ENCODE measurements around the gene SLAMF1. TPM values are rescaled to one million over a fixed set of nuclear protein-coding genes. Genes with fewer than 3 reads are reported as not detected.

SLAMF1 gene
- total and polyA plus RNA-seq, 2 experiments from 2014 or later: not detected

DNA sequence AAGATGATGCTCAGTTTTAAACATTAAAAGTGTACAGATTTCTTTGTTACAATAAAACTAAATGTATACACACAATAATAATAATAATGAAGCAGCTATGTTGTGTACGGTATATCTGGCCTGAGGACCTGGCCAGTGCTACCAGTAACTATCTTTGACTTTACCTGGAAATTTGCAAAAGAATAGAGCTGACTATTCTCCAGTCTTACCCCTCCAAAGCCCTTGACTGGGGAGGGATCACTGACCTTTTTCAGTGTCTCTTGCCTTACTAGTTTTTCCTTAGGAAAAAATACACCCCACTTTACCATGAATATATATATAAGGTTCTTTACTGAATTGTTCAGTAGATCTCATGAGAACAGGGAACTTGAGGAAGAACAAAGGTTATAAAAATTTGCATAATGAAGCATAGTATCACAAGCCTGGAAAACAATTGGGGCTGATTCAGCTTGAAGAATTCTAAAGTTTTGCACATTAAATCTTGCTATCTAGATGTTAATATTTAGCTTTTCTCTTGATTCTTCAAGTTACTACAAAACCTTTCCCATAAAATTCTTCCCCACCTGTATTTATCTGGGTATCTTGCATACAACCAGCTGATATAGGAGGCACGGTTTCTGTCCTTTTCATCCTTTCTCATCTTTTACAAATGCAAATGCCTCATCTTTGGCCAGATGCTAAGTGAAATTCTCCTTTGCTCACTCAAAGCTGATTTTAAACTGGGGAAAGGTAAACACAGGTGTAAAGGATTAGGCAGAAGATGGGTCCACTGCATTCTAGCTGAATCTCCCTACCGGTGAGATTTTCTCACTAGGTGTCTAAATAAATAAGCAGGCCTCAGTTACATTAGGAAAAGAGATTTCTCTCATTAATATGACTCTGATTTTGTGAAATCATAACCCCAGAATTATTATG is 25.0 kb upstream of the SLAMF1 start:
- Mint-ChIP-seq H3K27ac (0 out of 2 replicates have a peak overlapping the region, but pooled peaks have one; percentile 2), H3K4me1 (peaks cover 12% of the 10 kb centered on the region), H3K36me3 (ENCODE audit: low read depth) (peaks cover 12% of the 10 kb centered on the region; the same call in 2 of the 3 replicates), H3K4me3 (no peak overlapping the region), H3K9me3 (peaks cover 15% of the 10 kb centered on the region), H3K27me3 (ENCODE audit: insufficient read depth, low read depth, poor library complexity) (peaks cover 3% of the 10 kb centered on the region)
- TF ChIP-seq, protein P1, sequence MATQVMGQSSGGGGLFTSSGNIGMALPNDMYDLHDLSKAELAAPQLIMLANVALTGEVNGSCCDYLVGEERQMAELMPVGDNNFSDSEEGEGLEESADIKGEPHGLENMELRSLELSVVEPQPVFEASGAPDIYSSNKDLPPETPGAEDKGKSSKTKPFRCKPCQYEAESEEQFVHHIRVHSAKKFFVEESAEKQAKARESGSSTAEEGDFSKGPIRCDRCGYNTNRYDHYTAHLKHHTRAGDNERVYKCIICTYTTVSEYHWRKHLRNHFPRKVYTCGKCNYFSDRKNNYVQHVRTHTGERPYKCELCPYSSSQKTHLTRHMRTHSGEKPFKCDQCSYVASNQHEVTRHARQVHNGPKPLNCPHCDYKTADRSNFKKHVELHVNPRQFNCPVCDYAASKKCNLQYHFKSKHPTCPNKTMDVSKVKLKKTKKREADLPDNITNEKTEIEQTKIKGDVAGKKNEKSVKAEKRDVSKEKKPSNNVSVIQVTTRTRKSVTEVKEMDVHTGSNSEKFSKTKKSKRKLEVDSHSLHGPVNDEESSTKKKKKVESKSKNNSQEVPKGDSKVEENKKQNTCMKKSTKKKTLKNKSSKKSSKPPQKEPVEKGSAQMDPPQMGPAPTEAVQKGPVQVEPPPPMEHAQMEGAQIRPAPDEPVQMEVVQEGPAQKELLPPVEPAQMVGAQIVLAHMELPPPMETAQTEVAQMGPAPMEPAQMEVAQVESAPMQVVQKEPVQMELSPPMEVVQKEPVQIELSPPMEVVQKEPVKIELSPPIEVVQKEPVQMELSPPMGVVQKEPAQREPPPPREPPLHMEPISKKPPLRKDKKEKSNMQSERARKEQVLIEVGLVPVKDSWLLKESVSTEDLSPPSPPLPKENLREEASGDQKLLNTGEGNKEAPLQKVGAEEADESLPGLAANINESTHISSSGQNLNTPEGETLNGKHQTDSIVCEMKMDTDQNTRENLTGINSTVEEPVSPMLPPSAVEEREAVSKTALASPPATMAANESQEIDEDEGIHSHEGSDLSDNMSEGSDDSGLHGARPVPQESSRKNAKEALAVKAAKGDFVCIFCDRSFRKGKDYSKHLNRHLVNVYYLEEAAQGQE (IDR thresholded peaks at IDR 0.05; ENCODE audit: unreplicated experiment): no peak
- TF ChIP-seq NANOG (IDR thresholded peaks at IDR 0.05; ENCODE audit: borderline replicate concordance): peak; percentile 73
- TF ChIP-seq, protein P2, sequence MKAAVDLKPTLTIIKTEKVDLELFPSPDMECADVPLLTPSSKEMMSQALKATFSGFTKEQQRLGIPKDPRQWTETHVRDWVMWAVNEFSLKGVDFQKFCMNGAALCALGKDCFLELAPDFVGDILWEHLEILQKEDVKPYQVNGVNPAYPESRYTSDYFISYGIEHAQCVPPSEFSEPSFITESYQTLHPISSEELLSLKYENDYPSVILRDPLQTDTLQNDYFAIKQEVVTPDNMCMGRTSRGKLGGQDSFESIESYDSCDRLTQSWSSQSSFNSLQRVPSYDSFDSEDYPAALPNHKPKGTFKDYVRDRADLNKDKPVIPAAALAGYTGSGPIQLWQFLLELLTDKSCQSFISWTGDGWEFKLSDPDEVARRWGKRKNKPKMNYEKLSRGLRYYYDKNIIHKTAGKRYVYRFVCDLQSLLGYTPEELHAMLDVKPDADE (IDR thresholded peaks at IDR 0.05): no peak
- TF ChIP-seq CREB1 (CRISPR knock-in tag; IDR thresholded peaks at IDR 0.05; ENCODE audit: low read depth): no peak
- TF ChIP-seq ZNF114 (CRISPR knock-in tag; IDR thresholded peaks at IDR 0.05): no peak
- TF ChIP-seq ZNF331 (CRISPR knock-in tag; IDR thresholded peaks at IDR 0.05; ENCODE audit: low read depth): no peak
- no peak for TF ChIP-seq JUNB (IDR thresholded peaks at IDR 0.05; ENCODE audit: unreplicated experiment)
- TF ChIP-seq EZH2phosphoT487 (IDR thresholded peaks at IDR 0.05; ENCODE audit: unreplicated experiment): no peak
- no peak for TF ChIP-seq POLR2AphosphoS5 (IDR thresholded peaks at IDR 0.05; ENCODE audit: low read depth)
- DNase-seq (ENCODE audit: low spot score) (peak; percentile 62), ATAC-seq (peak; percentile 47)
- Histone ChIP-seq H3K4me2 (peak overlapping the region; percentile 40), H3K27me3 (ENCODE audit: insufficient read depth) (no peaks in the 10 kb centered on the region), H4K20me1 (replicated peaks; ENCODE audit: insufficient read depth) (no peaks in the 10 kb centered on the region), H3K4me1 (ENCODE audit: insufficient read depth) (peaks cover 43% of the 10 kb centered on the region), H3K79me2 (replicated peaks; ENCODE audit: insufficient read depth) (no peaks in the 10 kb centered on the region), H3K27ac (ENCODE audit: low read depth) (peak overlapping the region; percentile 78), H2AFZ (no peak overlapping the region), H3F3A (replicated peaks; ENCODE audit: low read depth) (no peaks in the 10 kb centered on the region; the same call in 1 of the 2 replicates), H3K9me2 (ENCODE audit: insufficient read depth) (peaks cover 8% of the 10 kb centered on the region), H3K4me3 (peak overlapping the region; percentile 8; the same call in 1 of the 2 replicates), H3K36me3 (ENCODE audit: insufficient read depth) (no peaks in the 10 kb centered on the region)

DNA sequence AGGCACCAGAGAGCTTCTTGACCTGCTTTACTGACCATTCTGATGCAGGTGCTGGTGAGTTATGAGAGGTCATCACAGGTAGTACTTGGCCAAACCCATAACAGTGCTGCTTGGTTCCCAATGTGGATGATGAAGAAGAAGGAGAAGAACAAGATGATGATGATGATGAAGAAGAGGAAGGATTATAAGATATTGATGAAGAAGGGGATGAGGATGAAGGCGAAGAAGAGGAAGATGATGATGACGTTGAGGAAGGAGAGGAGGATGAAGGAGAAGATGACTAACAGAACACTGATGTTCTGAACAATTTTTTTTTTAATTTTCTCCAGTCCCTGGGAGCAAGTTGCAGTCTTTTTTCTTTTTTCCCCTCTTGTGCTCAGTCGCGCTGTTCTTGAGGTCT is 23.9 kb upstream of the SLAMF1 start:
- Mint-ChIP-seq H3K9me3 (peaks cover 15% of the 10 kb centered on the region), H3K36me3 (ENCODE audit: low read depth) (peaks cover 12% of the 10 kb centered on the region; the same call in 2 of the 3 replicates), H3K4me3 (no peak overlapping the region), H3K4me1 (peaks cover 18% of the 10 kb centered on the region), H3K27ac (no peak overlapping the region), H3K27me3 (ENCODE audit: insufficient read depth, low read depth, poor library complexity) (peaks cover 3% of the 10 kb centered on the region)
- Histone ChIP-seq H3K4me3 (no peak overlapping the region), H3F3A (replicated peaks; ENCODE audit: low read depth) (no peaks in the 10 kb centered on the region; the same call in 1 of the 2 replicates), H3K9me2 (ENCODE audit: insufficient read depth) (peaks cover 8% of the 10 kb centered on the region), H3K36me3 (ENCODE audit: insufficient read depth) (no peaks in the 10 kb centered on the region), H3K4me2 (no peak overlapping the region), H3K79me2 (replicated peaks; ENCODE audit: insufficient read depth) (no peaks in the 10 kb centered on the region), H2AFZ (no peak overlapping the region), H4K20me1 (replicated peaks; ENCODE audit: insufficient read depth) (no peaks in the 10 kb centered on the region), H3K27me3 (ENCODE audit: insufficient read depth) (no peaks in the 10 kb centered on the region), H3K4me1 (ENCODE audit: insufficient read depth) (peaks cover 48% of the 10 kb centered on the region), H3K27ac (ENCODE audit: low read depth) (peak overlapping the region; percentile 78; the same call in 1 of the 2 replicates)
- no peak for DNase-seq (ENCODE audit: low spot score)
- ATAC-seq: no peak
- no peak for TF ChIP-seq NANOG (IDR thresholded peaks at IDR 0.05; ENCODE audit: borderline replicate concordance)
- TF ChIP-seq, protein P3, sequence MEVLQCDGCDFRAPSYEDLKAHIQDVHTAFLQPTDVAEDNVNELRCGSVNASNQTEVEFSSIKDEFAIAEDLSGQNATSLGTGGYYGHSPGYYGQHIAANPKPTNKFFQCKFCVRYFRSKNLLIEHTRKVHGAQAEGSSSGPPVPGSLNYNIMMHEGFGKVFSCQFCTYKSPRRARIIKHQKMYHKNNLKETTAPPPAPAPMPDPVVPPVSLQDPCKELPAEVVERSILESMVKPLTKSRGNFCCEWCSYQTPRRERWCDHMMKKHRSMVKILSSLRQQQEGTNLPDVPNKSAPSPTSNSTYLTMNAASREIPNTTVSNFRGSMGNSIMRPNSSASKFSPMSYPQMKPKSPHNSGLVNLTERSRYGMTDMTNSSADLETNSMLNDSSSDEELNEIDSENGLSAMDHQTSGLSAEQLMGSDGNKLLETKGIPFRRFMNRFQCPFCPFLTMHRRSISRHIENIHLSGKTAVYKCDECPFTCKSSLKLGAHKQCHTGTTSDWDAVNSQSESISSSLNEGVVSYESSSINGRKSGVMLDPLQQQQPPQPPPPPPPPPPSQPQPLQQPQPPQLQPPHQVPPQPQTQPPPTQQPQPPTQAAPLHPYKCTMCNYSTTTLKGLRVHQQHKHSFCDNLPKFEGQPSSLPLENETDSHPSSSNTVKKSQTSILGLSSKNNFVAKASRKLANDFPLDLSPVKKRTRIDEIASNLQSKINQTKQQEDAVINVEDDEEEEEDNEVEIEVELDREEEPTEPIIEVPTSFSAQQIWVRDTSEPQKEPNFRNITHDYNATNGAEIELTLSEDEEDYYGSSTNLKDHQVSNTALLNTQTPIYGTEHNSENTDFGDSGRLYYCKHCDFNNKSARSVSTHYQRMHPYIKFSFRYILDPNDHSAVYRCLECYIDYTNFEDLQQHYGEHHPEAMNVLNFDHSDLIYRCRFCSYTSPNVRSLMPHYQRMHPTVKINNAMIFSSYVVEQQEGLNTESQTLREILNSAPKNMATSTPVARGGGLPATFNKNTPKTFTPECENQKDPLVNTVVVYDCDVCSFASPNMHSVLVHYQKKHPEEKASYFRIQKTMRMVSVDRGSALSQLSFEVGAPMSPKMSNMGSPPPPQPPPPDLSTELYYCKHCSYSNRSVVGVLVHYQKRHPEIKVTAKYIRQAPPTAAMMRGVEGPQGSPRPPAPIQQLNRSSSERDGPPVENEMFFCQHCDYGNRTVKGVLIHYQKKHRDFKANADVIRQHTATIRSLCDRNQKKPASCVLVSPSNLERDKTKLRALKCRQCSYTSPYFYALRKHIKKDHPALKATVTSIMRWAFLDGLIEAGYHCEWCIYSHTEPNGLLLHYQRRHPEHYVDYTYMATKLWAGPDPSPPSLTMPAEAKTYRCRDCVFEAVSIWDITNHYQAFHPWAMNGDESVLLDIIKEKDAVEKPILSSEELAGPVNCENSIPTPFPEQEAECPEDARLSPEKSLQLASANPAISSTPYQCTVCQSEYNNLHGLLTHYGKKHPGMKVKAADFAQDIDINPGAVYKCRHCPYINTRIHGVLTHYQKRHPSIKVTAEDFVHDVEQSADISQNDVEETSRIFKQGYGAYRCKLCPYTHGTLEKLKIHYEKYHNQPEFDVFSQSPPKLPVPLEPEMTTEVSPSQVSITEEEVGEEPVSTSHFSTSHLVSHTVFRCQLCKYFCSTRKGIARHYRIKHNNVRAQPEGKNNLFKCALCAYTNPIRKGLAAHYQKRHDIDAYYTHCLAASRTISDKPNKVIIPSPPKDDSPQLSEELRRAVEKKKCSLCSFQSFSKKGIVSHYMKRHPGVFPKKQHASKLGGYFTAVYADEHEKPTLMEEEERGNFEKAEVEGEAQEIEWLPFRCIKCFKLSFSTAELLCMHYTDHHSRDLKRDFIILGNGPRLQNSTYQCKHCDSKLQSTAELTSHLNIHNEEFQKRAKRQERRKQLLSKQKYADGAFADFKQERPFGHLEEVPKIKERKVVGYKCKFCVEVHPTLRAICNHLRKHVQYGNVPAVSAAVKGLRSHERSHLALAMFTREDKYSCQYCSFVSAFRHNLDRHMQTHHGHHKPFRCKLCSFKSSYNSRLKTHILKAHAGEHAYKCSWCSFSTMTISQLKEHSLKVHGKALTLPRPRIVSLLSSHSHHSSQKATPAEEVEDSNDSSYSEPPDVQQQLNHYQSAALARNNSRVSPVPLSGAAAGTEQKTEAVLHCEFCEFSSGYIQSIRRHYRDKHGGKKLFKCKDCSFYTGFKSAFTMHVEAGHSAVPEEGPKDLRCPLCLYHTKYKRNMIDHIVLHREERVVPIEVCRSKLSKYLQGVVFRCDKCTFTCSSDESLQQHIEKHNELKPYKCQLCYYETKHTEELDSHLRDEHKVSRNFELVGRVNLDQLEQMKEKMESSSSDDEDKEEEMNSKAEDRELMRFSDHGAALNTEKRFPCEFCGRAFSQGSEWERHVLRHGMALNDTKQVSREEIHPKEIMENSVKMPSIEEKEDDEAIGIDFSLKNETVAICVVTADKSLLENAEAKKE (CRISPR knock-in tag; IDR thresholded peaks at IDR 0.05): no peak

Data from GM23338 (cell line).